Measurements from ENCODE around the gene IRF7.
A peak's percentile ranks its signal among the peaks of the same experiment; 100 is the strongest.
"Not testable (repeated sequence)": the region's sequence is repeated elsewhere in the genome, so short reads cannot be mapped to it uniquely, and the experiment has no call there.

Gene IRF7

DNA sequence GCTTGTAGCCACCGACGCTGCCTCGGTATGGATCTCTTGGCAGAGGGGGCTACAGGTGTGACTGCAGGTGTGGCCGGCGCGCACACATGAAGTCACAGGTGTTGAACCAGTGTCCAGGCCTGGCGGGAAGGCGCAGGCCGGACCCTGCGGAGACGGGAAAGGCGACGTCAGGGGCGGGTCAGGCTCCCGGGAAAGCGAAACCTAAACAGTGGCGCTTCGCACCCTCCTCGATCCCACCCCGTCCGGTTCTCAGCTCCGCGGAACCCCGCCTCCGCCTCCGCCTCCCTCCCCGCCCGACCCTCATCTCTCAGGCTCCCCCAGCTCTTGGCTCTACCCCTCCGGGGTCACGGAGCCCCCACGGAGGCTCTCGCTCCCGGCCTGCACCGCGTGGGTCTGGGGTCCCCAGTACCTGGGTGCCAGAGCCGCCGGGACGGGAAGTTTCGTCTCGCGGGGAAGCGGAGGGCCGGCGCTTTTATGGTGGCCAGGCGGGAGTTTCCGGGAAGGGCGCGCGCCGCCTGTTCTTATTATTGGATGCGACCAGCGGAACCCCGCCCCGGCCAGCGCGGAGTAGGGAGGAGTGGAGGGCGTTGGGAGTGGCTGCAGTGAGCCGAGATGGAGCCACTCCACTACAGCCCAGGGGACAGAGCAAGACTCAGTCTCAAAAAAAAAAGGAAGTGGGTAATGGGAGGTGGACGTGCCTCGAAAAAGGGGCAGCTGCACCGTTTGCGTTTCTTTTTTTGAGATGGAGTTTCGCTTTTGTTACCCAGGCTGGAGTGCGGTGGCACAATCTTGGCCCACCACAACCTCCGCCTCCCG lies at the start of gene IRF7:
Gene IRF7 (minus strand): TSS at position 447 of the 816 bp plus-strand sequence. CDS start 586 bp downstream, outside the sequence.
- peak; percentile 70 to 72 for DNase-seq (ENCODE audit: low read depth in 2 of 2, low spot score in 1 of 2)

DNA sequence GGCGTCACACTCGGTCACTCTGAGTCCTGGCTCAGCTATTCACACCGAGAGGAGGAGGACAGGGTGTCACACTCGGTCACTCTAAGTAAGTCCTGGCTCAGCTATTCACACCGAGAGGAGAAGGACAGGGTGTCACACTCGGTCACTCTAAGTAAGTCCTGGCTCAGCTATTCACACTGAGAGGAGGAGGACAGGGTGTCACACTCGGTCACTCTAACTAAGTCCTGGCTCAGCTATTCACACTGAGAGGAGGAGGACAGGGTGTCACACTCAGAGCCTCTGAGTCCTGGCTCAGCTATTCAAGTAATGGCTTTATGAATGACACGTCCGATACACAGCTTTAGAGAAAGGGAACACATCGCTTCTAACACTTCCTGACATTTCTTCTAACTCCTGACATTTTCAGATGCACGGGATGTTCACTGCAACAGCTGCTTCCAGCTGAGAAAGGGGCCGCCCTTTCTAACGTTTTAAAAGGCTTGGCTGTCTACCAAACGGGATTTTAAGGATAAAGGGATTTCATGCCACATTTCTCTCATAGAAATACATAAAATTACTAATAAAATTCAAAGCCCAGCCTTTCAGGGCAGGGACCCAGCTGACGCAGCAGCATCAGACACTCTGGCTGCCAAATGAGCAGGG lies 49.4 kb upstream of the IRF7 start:
- DNase-seq (ENCODE audit: low read depth in 2 of 2, low spot score in 1 of 2) = no peak

DNA sequence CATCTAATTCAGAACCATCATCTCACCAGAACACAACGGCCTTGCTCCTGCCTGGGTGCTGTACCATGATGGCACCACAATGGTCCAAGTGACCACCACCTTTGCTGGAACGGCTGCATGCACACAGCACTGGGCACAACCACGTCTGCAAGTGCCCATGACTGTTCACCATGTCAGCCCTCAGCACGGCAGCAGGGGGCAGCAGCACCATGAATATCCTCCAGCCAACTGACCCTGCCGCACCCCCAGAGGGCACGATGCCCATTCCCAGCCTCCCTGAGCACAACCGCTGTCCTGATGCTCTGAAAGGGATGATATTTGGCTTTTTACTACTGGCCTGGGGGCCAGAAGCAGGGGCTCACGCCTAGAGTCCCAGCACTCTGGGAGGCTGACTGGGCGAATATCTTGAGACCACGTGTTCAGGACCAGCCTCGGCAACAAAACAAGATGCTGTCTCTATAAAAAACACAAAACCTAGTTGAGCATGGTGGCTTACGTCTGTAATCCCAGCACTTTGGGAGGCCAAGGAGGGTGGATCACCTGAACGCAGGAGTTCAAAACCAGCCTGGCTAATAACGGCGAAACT lies 47.0 kb upstream of the IRF7 start:
- no peak for DNase-seq (ENCODE audit: low read depth in 2 of 2, low spot score in 1 of 2)

DNA sequence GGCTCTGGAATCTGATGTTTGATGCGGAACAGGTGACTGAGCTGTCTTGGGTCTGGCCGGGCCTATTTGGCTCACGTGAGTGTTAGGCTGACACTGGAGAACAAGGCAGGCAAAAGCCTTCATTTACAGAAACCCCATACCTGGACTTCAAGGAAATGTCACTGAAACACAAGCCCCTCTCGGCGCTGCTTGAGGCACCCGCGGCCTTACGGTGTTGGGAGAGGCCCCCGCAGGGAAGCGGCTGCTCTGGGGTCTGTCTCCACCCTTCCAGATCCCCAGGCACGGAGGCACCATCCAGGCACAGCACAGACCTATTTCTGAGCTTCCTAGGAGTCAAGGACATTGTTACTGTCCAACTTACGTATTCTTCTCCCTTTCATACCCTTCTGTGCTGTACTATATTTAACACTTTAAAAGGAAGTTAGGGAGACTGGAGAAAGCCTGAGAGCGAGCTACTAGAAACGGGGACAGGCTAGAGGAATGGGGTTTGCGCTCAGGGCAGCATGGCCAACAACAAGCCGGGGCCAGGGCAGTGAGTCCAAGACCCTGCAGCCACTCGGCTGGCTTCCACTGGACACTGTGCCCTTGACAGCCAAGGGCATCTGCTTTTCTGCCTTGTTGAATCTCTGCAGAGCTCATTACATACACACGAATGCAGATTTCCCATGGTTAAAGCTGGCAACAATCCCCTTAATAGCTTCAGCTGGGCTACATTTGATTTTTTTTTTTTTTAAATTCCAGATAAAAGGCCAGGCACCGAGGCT lies 45.1 kb upstream of the IRF7 start:
- no peak for DNase-seq (ENCODE audit: low read depth in 2 of 2, low spot score in 1 of 2)

DNA sequence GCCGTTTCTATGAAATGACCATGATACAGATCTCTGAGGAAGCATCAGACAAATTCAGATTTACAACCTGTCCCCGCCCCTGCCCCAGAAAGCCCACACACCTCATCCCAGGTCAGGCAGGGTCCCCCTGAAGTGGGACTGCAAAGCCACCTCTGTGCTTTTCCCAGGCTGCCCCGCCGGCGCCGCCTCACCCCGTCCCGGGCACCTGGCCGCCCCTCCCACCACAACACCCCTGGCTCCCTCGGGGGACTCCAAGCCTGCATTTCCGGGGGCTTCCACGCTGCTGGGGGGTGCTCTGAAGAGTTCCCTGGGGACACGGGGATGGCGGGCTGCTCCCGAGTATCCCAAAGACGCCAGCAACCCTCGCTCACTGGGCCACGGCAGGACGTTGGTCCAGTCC lies 44.5 kb upstream of the IRF7 start:
- no peak for DNase-seq (ENCODE audit: low read depth in 2 of 2, low spot score in 1 of 2)

DNA sequence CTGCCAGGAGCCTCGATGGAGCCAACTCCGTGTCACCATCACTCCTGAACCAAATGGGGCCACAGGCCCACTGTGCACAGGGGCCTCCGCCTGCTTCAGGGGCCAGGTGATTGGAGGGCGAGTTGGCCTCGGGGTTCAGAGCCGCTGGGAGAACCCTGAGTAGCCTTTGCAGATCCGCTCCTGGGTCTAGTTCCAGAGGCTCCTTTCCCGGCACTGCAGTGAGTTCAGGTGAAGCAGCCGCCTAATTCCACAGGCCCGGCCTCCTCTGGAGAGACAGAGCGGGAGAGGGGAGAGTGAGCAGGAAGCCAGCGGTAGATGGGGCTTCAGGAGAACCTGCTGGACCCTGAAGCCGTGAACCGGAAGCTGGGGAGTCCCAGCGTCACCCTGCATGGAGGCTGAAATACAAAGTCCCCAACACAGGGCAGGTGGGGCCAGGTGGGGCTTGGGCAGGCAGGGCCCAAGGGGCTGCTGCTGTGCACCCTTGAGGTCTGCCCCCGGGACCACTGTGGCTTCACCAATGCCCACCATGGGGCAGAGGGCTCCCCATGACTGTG lies 43.9 kb upstream of the IRF7 start:
- DNase-seq (ENCODE audit: low read depth in 2 of 2, low spot score in 1 of 2) = no peak

DNA sequence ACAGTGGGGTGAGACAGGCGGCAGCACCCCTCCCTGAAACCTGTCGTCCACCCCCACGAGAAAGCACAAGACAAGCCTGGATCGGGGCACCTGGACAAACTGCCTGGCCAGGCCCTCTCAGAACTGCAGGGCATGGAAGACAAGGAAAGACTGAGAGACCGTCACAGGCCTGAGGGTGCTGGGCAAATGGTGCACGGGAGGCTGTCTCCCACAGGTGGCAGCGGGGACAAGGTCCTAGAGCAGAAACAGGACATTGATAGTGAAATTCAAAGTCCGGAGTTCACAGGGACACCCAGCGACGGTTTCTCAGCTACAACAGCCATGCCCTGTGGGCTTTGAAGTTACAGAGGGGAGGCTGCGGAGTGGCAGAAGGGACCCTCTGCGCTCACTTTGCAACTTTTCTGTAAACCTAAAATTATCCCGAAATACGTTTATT lies 42.0 kb upstream of the IRF7 start:
- DNase-seq (ENCODE audit: low read depth in 2 of 2, low spot score in 1 of 2) = no peak

DNA sequence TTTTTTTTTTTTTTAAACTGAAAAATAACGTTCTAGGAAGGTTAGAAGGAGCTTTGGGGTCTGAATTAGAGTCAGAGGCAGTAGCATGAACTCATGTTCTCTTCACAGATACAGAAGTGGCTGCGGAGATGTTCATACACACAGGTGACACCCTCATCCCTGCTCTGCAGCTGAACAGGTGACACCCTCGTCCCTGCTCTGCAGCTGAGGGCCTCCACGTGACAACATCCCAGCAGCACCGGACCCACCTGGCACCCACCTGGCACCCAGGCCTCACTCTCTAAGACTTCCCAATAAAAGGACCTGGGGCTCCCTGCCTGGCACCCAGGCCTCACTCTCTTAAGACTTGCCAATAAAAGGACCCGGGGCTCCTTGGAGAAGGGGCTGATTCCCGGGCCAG lies 41.1 kb upstream of the IRF7 start:
- no peak for DNase-seq (ENCODE audit: low read depth in 2 of 2, low spot score in 1 of 2)

DNA sequence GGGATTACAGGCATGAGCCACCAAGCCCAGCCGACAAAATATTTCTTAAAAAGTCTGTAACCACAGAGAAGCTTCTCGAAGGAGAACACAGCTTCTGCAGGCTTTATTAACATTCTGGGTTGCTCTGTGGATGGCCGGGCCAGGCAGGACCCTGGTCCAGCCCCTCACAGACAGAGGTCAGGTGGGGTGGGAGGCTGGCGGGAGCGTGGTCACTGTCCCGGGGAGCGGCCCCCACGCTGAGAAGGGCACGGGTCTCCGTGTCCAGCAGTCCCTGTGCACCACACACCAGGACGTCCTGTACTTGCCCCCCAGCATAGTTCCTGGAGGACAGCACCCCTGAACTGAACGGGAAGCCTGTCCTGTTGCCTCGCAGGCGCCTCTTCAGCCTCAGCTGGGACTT lies 40.7 kb upstream of the IRF7 start:
- DNase-seq (ENCODE audit: low read depth in 2 of 2, low spot score in 1 of 2) = no peak

DNA sequence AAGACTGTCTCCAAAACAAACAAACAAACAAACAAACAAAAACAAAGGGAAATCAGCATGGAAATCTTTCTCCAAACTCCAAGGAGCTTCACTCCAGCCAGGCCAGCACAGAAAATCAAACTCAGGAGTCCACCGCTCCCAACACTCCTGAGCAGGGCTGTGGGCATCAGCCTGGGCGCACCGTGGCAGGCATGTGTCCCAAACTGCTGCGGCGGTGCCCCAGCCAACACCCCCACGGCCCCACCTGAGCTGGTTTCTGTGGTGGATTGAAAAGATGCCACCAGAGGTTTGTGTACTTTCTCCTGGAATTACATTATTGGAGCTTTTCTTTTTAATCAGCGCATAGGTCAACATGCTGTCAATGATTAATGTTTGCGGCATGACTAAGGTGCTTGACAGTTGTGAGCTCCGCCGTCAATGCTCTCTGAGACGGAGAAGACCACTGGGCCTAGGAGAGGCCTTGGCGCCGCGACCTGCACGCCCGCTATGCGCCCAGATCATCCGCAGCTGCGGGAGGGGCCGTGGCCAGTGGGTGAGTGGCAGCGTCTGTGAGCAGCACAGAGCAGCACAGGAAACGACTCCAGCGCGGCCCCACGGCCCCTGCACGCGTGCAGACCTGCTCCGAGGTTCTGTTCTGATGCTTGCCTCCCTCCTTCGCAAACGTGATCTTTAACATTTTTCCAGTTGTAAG lies 39.4 kb upstream of the IRF7 start:
- DNase-seq (ENCODE audit: low read depth in 2 of 2, low spot score in 1 of 2) = no peak

DNA sequence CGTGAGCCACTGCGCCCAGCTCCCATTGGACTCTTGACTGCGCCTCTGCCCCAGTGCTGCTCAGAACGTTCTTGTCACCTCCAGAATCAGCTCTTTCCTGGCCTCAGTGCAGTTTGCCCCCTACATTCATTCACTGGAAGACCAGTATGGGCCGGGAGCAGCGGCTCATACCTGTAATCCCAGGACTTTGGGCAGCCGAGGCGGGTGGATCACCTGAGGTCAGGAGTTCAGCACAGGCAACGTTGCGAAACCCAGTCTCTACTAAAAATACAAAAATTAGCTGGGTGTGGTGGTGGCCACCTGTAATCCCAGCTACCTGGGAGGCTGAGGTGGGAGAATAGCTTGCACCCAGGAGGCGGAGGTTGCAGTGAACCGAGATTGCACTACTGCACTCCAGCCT lies 38.7 kb upstream of the IRF7 start:
- DNase-seq (ENCODE audit: low read depth in 2 of 2, low spot score in 1 of 2) = not testable (repeated sequence)

DNA sequence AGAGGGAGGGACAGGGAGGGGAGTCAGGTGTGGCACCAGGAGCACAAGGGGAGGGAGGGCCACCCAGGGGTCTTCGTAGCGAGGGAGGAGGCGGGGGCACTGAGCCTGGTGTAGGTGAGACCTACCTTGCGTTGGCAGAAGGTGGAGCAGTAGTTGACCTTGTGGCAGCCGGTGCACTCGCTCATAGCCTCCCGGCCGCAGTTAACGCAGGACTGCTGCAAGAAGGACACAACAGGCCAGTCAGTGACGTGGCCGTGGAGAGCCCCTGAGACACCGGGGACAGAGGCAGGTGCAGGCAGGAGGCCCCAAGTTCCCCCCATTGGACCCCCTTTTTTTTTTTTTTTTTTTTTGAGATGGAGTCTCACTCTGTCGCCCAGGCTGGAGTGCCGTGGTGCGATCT lies 38.1 kb upstream of the IRF7 start:
- DNase-seq (ENCODE audit: low read depth in 2 of 2, low spot score in 1 of 2) = no peak

DNA sequence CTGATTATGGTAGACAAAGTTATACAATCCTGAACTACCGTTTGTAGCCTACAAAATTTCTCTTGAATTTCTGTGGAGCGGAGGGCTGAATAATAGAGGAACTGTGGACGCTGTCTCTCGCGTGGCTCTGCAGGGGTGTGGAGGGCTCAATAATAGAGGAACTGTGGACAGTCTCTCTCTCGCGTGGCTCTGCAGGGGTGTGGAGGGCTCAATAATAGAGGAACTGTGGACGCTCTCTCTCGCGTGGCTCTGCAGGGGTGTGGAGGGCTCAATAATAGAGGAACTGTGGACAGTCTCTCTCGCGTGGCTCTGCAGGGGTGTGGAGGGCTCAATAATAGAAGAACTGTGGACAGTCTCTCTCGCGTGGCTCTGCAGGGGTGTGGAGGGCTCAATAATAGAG lies 37.4 kb upstream of the IRF7 start:
- not testable (repeated sequence) for DNase-seq (ENCODE audit: low read depth in 2 of 2, low spot score in 1 of 2)

DNA sequence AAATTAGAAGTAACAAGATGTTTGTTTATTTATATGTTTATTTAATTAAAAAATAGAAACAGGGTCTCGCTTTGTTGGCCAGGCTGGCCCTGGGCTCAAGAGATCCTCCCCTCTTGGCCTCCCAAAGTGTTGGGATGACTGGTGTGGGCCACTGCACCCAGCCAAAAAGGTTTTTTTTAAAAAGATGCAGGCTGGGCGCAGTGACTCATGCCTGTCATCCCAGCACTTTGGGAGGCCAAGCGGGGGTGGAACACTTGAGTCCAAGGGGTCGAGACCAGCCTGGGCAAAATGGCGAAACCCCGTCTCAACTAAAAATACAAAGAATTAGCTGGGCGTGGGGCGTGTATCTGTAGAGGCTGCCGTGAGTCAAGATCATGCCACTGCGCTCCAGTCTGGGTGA lies 34.7 kb upstream of the IRF7 start:
- no peak for DNase-seq (ENCODE audit: low read depth in 2 of 2, low spot score in 1 of 2)

DNA sequence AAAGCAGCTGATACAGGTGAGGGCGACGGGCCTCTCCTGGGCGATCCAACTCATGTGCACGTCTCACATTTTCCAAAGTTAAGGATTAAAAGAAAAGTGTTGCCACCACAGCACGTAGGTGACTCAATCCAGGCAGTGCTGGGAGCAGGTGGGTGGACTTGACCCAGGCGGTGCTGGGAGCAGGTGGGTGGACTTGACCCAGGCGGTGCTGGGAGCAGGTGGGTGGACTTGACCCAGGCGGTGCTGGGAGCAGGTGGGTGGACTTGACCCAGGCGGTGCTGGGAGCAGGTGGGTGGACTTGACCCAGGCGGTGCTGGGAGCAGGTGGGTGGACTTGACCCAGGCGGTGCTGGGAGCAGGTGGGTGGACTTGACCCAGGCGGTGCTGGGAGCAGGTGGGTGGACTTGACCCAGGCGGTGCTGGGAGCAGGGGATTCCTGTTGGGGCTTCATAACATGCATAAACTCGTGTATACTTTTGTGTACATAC lies 32.0 kb upstream of the IRF7 start:
- not testable (repeated sequence) for DNase-seq (ENCODE audit: low read depth in 2 of 2, low spot score in 1 of 2)

DNA sequence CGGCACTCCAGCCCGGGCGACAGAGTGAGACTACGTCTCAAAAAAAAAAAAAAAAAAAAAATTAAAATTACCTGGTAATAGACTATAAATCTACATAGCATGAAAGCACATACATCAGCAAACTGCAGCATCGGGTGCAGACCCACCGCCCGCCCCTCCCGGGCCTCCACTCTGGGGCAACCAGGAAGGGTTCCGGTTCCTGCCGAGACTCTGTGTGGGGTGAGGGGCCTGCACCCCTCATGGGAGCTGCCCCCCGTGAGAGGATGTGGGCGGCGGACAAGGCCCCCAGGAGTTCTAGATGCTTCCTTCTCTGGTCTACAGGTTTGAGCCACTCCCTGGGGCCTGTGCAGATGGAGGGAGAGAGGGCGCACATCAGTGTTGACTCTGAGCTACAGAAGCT lies 30.5 kb upstream of the IRF7 start:
- no peak for DNase-seq (ENCODE audit: low read depth in 2 of 2, low spot score in 1 of 2)

DNA sequence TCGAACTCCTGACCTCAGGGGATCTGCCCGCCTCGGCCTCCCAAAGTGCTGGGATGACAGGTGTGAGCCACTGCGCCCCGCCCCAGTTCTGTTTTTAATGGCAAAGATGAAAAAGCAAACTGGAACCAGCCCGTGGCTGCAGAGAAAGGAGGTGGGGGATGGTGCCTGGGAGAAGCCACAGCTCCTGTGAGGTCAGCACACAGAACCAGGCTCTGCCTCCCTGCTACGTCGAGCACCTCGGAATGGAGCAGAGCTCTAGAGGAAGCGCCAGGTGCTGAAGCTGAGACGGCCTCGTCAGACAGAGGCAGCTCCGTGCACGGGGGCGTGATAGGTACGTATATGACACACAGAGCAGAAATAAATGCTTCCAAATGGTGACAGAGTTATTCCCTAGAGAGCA lies 29.8 kb upstream of the IRF7 start:
- no peak for DNase-seq (ENCODE audit: low read depth in 2 of 2, low spot score in 1 of 2)

DNA sequence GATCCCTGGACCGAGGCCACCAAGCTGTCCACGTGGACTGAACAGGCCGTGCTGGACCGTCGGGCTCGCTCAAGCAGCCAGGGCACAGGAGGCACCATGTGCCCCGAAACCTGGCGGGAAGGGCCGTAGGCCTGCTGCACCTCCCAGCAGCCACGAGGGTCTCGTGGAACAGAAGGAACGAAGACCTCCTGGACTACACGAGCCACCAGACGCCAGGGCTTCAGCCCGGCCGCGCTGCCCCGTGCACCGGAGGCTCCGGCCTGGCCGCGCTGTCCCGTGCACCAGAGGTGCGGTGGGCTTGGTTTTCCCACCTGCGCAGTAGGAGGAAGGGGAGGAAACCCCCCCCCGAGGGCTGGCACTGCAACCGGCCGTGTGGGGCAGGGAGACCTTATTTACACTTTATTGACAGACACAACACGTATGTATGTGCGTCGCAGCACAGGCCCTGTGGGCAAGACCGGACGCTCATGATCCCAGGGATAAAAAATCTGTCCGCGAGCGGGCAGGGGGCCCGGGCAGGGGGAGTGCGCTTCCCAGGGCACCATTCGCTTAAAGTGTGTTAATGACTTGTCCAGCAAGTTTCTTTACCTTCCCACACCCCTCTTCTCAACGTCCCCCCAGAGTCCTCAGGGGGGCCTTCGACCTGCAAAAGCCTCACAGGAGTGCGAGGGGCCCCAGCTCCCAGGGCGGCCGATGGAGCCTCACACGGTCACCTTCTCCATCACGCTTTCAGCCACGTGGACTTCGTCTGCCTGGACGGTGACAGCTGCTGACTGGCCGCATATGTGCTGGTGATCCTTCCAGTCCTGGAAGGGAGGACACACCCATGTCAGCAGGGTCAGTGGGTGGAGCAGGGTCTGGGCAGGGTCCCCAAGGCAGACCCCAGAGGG lies 28.3 kb upstream of the IRF7 start:
- no peak for DNase-seq (ENCODE audit: low read depth in 2 of 2, low spot score in 1 of 2)

DNA sequence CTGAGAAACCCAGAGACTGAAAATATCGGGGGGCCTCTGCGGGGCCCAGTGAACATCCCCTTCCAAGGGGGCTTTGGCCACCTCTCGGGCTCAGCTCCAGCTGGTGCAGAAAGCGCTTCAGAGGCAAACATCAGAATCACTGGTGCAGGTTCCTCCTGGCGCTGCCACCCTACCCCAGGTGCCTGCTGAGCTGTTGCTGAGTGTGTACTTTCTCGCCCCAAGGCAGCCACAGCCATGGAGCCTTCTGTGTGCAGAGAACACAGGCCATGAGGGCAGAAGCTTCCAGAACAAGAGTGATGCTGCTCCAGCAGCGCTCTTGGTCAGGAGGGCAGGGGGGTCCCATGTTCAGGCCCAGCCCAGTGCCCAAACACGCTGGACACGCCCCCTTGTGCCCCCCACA lies 27.6 kb upstream of the IRF7 start:
- DNase-seq (ENCODE audit: low read depth in 2 of 2, low spot score in 1 of 2) = no peak

All from stimulated activated CD8-positive, alpha-beta memory T cell treated with anti-CD3 and anti-CD28 coated beads, Interleukin-4, amount 100 ng/mL, for 4 hours (primary cell).